HG02763 (cell line): ENCODE measurements around the gene MAP3K2.
A peak's percentile ranks its signal among the peaks of the same experiment; 100 is the strongest.

Experiments
- ATAC-seq: cut with Tn5 transposase; IDR thresholded peaks from one replicate; pipeline ENCODE4 v1.9.1; 2021; ENCODE audit warnings: mild to moderate bottlenecking, moderate library complexity; ENCODE audit not compliant: unreplicated experiment

MAP3K2 gene

DNA sequence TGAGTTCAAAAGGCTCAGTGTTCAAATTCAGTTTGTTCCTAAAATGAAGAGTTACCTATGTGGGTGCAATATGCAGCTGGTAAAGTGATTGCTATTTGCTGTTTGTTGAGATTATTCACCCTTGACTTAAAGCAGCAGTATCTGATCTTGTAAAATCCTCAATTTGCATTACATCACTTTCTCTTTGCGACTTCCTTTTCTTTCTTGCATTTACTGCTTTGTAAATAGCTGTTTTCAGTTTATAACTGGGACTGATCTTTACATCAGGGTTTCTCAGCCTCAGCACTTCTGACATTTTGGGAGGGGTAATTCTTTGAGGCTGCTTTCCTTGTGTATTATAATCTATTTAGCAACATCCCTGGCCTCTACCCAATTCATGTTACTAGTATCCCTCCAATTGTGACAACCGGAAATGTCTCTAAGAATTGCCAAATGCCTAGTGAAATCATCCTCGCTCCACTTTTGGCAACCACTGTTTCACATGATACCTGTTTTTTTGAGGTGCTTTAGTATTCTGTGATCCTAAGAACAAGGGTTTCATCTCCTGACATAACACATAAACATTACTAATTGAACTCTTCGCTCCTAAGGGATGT lies 81.7 kb downstream of the MAP3K2 start:
- ATAC-seq: no peak

DNA sequence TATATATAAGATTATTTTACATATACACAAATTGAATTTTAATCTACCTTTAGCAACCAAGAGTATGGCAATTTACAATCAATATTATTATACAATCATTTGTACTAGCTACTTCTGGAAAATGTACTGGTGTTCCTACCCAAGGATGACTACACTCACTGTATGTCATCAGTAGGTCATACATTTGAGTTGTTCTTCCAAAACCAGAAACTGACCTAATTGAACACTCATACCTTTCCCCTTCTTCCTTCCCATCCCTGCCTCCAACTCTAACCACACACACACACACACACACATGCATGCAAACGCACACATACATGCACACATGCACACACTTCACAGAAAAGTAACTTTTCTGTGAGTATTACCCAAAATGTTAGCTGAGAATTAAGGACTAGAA lies 85.6 kb downstream of the MAP3K2 start:
- no peak for ATAC-seq

DNA sequence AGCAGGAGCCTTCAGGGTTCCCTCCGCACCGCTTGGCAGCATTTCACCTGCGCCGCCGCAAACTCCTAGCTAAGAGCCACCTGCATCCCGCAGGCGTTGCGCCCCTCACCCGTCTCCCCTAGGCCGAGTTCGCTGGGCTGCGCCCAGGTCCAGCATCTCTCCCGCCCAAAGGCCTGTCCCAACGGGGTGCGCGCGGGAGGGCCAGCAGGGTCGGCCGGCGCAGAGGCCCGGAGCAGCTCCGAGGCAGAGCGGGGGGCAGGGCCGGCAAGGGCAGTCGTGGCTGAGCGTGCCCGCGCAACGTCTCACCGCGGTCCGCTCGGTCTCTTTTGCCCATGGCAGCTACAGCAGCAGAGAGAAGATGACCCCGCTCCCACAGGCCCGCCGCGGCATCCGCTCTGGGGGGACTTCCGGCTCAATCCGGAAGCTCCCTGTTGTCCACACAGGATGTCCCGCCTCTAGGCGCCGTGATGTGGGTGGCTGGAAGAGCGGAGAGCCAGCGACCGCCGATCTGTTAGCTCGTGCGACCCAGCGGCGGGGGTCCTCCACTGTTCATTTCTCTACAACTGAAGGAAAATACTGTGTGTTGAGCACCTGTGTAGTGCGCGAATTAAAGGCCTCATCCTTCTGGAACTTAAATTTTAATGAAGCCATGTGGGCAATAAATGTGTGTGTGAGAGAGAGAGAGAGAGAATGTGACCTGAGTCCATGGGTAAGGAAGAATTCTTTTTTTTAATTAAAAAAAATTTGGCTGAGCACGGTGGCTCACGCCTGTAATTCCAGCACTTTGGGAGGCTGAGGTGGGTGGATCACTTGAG lies 93.8 kb downstream of the MAP3K2 start, which contains the start of gene ERCC3:
ERCC3 (minus strand) TSS at position 397 of the 815 bp plus-strand sequence; CDS start at position 334, 63 bp downstream.
- peak; percentile 97 for ATAC-seq

- ATAC-seq: no peak
Measured at GRCh38 chr2:127293386-127293747, 94.4 kb downstream of the MAP3K2 start.

- no peak for ATAC-seq
Measured at GRCh38 chr2:127288274-127288673, 99.5 kb downstream of the MAP3K2 start.

GRCh38 chr2:127283275-127283674 lies 104.5 kb downstream of the MAP3K2 start:
- ATAC-seq: no peak

- ATAC-seq: no peak
Measured at GRCh38 chr2:127280693-127281092, 107.1 kb downstream of the MAP3K2 start.

DNA sequence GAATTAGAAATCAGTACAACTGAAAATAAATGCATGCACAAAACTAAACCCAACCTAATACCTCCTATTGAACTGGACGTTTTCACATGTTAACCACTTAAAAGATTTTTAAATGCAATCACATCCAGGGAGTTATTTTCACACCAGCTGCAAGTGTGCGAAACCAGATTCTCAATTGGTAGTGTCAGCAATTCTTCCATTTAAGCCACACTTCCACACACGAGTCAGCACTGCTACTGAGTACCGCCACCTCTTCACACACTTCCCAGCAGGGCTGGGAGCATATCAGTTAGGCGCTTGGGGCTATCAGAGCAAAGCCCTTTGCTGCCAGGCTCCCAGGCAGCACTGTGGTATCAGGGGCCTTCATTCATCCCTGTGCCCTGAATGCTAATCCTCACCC lies 108.0 kb downstream of the MAP3K2 start:
- ATAC-seq: no peak

- no peak for ATAC-seq
Measured at GRCh38 chr2:127278959-127279358, 108.8 kb downstream of the MAP3K2 start.

- ATAC-seq: peak; percentile 85
Measured at GRCh38 chr2:127277028-127277427, 110.7 kb downstream of the MAP3K2 start.

GRCh38 chr2:127275789-127276188 lies 112.0 kb downstream of the MAP3K2 start:
- ATAC-seq: no peak

- no peak for ATAC-seq
Measured at GRCh38 chr2:127275356-127275755, 112.4 kb downstream of the MAP3K2 start.

DNA sequence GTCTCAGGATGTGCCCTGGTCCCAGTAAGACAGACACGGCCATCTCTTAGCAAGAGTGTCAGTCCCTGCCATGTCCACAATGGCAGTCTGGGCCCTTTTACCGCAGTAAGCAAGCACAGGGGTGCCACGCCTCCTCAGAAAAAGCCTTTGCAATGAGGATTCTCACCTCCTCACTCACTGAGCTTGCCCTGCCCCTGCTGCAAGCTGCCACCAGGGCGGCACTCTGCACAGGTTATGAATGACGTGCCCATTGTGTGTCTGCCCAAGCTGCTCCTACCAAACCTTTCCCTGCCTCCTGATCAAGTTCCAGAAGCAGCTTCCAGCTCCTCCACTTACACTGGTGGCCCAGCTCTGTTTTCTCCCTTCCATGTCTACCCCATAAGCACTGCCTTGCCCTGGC lies 117.1 kb downstream of the MAP3K2 start:
- no peak for ATAC-seq

DNA sequence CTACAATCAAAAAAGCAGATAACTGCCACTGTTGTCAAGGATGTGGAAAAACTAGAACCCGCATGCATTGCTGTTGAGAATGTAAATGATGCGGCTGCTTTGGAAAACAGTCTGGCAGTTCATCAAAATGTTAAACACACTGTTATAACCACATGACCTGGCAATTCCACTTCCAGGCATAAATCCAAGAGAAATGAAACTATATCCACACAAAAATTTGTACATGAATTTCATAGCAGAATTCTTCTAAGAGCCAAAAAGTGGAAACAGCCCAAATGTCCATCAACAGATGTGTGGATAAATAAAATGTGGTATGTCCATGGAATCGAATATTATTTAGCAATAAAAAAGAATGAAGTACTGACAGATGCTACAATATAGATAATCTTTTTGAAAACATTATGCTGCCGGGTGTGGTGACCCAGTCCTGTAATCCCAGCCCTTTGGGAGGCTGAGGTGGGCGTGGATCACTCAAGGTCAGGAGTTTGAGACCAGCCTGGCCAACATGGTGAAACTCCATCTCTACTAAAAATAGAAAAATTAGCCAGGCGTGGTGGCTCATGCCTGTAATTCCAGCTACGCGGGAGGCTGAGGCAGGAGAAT lies 125.9 kb downstream of the MAP3K2 start:
- ATAC-seq: no peak

DNA sequence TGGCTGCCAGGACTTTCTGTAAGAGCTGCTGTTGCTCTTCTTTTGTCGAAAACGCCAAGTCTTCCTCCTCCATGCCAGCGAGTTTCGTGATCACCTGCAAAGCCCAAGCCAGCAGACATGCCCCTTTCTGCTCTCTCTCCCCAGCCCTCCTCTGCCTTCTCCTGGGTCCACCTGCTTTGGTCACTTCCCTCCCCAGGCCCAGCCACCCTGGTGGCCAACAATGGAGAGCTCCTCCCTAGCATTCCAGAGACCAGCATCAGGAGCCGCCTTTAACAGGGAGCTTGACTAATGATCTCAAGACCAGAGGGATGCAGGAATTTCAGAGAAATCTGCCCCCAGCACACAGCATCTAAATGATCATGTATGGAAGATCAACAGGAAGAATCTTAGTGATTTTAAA lies 128.4 kb downstream of the MAP3K2 start:
- no peak for ATAC-seq

DNA sequence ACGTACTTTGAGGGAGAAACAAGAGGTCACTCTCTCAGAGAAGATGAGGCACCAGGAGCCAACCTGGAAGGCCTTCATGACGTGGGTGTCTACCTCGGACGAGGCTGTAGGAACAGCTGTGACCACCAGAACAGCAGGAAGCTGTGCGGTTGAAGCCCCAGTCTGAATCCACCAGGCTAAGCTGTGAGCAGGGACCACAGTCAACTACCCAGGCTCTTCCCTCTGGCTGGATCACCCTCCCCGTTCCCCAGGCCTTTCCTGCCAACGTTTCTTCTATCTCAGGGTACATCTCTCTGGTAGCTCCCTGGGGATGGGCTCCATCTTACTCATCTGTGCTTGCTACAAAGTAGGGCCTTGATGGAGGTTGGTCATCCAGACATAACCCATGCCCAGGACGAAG lies 130.9 kb downstream of the MAP3K2 start:
- ATAC-seq: no peak

DNA sequence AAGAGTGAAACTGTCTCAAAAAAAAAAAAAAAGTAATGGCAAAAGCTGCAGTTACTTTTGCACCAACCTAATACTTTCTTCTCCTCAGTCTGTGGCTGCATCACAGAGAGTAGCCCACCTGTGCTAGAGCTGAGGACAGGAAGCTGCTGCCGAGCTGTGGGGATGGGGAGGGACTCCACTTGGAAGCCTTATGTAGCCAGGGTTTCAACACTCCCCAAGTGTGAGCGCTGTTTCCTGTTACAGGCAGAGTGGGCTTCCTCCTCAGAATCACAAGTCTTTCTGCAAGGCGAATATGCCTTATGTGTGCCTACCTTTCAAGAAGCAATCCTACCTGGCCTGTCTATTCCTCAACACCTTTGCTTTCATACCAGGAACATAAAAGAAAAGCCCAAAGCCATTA lies 131.4 kb downstream of the MAP3K2 start:
- no peak for ATAC-seq

- no peak for ATAC-seq
Measured at GRCh38 chr2:127255721-127256120, 132.1 kb downstream of the MAP3K2 start.

DNA sequence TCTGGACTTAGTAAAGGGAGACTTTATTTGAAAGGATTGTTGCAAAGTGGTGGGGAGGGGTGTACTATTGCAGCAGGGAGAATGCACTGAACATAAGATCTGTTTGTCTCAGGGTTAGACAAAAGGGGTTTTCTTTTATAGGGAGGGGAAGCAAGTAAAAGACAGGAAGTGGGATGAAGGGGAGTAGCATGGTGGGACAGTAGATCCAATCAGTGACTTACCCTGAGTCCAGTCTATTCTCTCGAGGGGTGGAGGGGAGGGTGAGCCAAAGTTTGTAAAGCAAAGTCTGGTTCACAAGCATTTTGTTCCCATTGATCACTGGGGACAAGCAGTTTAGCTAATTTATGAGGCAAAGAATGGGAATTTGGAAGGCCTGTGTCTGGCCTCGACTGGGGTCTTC lies 132.6 kb downstream of the MAP3K2 start:
- no peak for ATAC-seq

- no peak for ATAC-seq
Measured at GRCh38 chr2:127254386-127254981, 133.3 kb downstream of the MAP3K2 start.
